ENCODE results near the gene GRN. TPM values are rescaled to one million over a fixed set of nuclear protein-coding genes. Genes with fewer than 3 reads are reported as not detected.

Gene GRN
- total RNA-seq, 1 donor from 2014 or later = 144 TPM

- peak overlapping the region; percentile 37 for H3K4me3 Mint-ChIP-seq
- no peak for DNase-seq (ENCODE audit: low spot score in 2 of 2, unreplicated experiment in 2 of 2)
- H3K9me3 Mint-ChIP-seq = no peaks in the 10 kb centered on the region
- H3K4me1 Mint-ChIP-seq = peaks cover 2% of the 10 kb centered on the region
- H3K27me3 Mint-ChIP-seq (ENCODE audit: low read depth) = peaks cover 77% of the 10 kb centered on the region
- TF ChIP-seq CTCF (IDR thresholded peaks at IDR 0.05; ENCODE audit: unreplicated experiment) = no peak
- H3K27ac Mint-ChIP-seq = no peak overlapping the region
- H3K36me3 Mint-ChIP-seq = no peaks in the 10 kb centered on the region
Measured at GRCh38 chr17:44308865-44309264, 36.2 kb upstream of the GRN start.

- Mint-ChIP-seq H3K36me3 (no peaks in the 10 kb centered on the region), H3K27ac (no peak overlapping the region), H3K4me1 (peaks cover 2% of the 10 kb centered on the region), H3K4me3 (no peak overlapping the region), H3K27me3 (ENCODE audit: low read depth) (peaks cover 79% of the 10 kb centered on the region), H3K9me3 (no peaks in the 10 kb centered on the region)
- DNase-seq (ENCODE audit: low spot score in 2 of 2, unreplicated experiment in 2 of 2) = no peak
- no peak for TF ChIP-seq CTCF (IDR thresholded peaks at IDR 0.05; ENCODE audit: unreplicated experiment)
Measured at GRCh38 chr17:44309472-44309871, 35.6 kb upstream of the GRN start.

- no peak for TF ChIP-seq CTCF (IDR thresholded peaks at IDR 0.05; ENCODE audit: unreplicated experiment)
- Mint-ChIP-seq H3K4me3 (peak overlapping the region; percentile 3), H3K36me3 (no peaks in the 10 kb centered on the region), H3K9me3 (no peaks in the 10 kb centered on the region), H3K27ac (no peak overlapping the region), H3K4me1 (peaks cover 2% of the 10 kb centered on the region), H3K27me3 (ENCODE audit: low read depth) (peaks cover 80% of the 10 kb centered on the region)
- no peak for DNase-seq (ENCODE audit: low spot score in 2 of 2, unreplicated experiment in 2 of 2)
Measured at GRCh38 chr17:44310188-44310587, 34.9 kb upstream of the GRN start.

- H3K4me3 Mint-ChIP-seq = no peak overlapping the region
- H3K27ac Mint-ChIP-seq = no peak overlapping the region
- H3K27me3 Mint-ChIP-seq (ENCODE audit: low read depth) = peaks cover 84% of the 10 kb centered on the region
- peaks cover 7% of the 10 kb centered on the region for H3K4me1 Mint-ChIP-seq
- no peaks in the 10 kb centered on the region for H3K36me3 Mint-ChIP-seq
- TF ChIP-seq CTCF (IDR thresholded peaks at IDR 0.05; ENCODE audit: unreplicated experiment) = no peak
- H3K9me3 Mint-ChIP-seq = no peaks in the 10 kb centered on the region
- DNase-seq (ENCODE audit: low spot score in 2 of 2, unreplicated experiment in 2 of 2) = no peak
Measured at GRCh38 chr17:44310609-44311376, 34.3 kb upstream of the GRN start.

GRCh38 chr17:44311562-44312181, 33.4 kb upstream of the GRN start:
- Mint-ChIP-seq H3K9me3 (no peaks in the 10 kb centered on the region), H3K27me3 (ENCODE audit: low read depth) (peaks cover 84% of the 10 kb centered on the region), H3K36me3 (no peaks in the 10 kb centered on the region), H3K4me1 (peaks cover 12% of the 10 kb centered on the region), H3K27ac (no peak overlapping the region), H3K4me3 (no peak overlapping the region)
- TF ChIP-seq CTCF (IDR thresholded peaks at IDR 0.05; ENCODE audit: unreplicated experiment) = no peak
- DNase-seq (ENCODE audit: low spot score in 2 of 2, unreplicated experiment in 2 of 2) = no peak
